HepG2 (cell line): ENCODE data around the gene RECQL5. TPM values are rescaled to one million over a fixed set of nuclear protein-coding genes. Genes with fewer than 3 reads are reported as not detected.

Experiments
- ATAC-seq: fragments of 200-7000 bp; cut with Tn5 transposase; 3 replicates; pipeline ENCODE4 v1.9.1; 2020; ENCODE audit warnings: mild to moderate bottlenecking, moderate library complexity
- BruUV-seq: library from RNA; stranded (reverse); fragments of 400-500 nt; replicated peaks from 2 replicates; lab custom pipeline; 2021; lab: Mats Ljungman, UMichigan
- CTCF ChIA-PET: fragments of 300-600 bp; formaldehyde crosslinking; extraction: SDS; loops from one replicate; lab custom pipeline; 2021; ENCODE audit warnings: low total read pairs, inconsistent platforms, low intra/inter-chr PET ratio; lab: Yijun Ruan, JAX
- POLR2A ChIA-PET: fragments of 350-600 bp; sonication (Branson Sonifier 250); formaldehyde crosslinking; loops from one replicate; lab custom pipeline; 2020; ENCODE audit warnings: antibody characterized with exemption, inconsistent platforms; lab: Yijun Ruan, JAX
- DNase-seq: peaks from one replicate; pipeline ENCODE4 v3.0.0-alpha.2; 2015; ENCODE audit warnings: low spot score
- FAIRE-seq: peaks from 3 replicates; lab custom pipeline; 2011; peaks lifted over from hg19 to GRCh38; lab: Jason Lieb, UNC
- H2AFZ ChIP-seq: one replicate; pipeline ENCODE4 v1.6.1; 2011; ENCODE audit warnings: low read length, inconsistent platforms
- H3K27ac ChIP-seq: fragments of 300-600 bp; 3 replicates; pipeline ENCODE4 v1.8.0; 2011; ENCODE audit warnings: mixed run types, mild to moderate bottlenecking, mixed read lengths, low read length, inconsistent platforms; ENCODE audit not compliant: insufficient read depth; ENCODE audit errors: extremely low read length
- H3K27me3 ChIP-seq, 2 experiments: fragments of 200-600 bp in 1 of 2; 2 replicates in 1 of 2; 3 replicates in 1 of 2; pipeline versions ENCODE4 v1.6.0 to v1.8.0; 2011; ENCODE audit warnings: low read length in 2 of 2, mild to moderate bottlenecking in 2 of 2, moderate library complexity in 2 of 2, inconsistent platforms in 1 of 2; ENCODE audit not compliant: insufficient read depth in 2 of 2, control insufficient read depth in 1 of 2
- H3K36me3 ChIP-seq, 2 experiments: fragments of 200-600 bp in 1 of 2; replicated peaks in 1 of 2; 2 replicates in 1 of 2; 3 replicates in 1 of 2; pipeline versions ENCODE4 v1.5.1 to v1.8.0; 2011; ENCODE audit warnings: low read length in 2 of 2, inconsistent platforms in 1 of 2; ENCODE audit not compliant: insufficient read depth in 2 of 2, control insufficient read depth in 1 of 2
- H3K4me1 ChIP-seq: 2 replicates; pipeline ENCODE4 v1.5.1; 2012; ENCODE audit warnings: low read length, inconsistent platforms; ENCODE audit not compliant: insufficient read depth
- H3K4me2 ChIP-seq: 2 replicates; pipeline ENCODE4 v1.6.0; 2011; ENCODE audit warnings: low read depth, low read length, inconsistent platforms
- H3K4me3 ChIP-seq, 3 experiments: fragments of 200-600 bp in 1 of 3; sonication (generic), shearing (Covaris generic) in 1 of 3; replicated peaks in 1 of 3; 2 replicates each; pipeline ENCODE4 v1.5.1; 2011 to 2016; ENCODE audit warnings: low read length in 3 of 3, inconsistent platforms in 2 of 3, low read depth in 2 of 3, mild to moderate bottlenecking in 2 of 3, control low read depth in 1 of 3, mixed read lengths in 1 of 3; ENCODE audit not compliant: insufficient read depth in 1 of 3
- H3K79me2 ChIP-seq: one replicate; pipeline ENCODE4 v1.6.1; 2011; ENCODE audit warnings: low read length, inconsistent platforms; ENCODE audit not compliant: insufficient read depth
- H3K9ac ChIP-seq: 2 replicates; pipeline ENCODE4 v1.6.0; 2011; ENCODE audit warnings: mild to moderate bottlenecking, low read depth, low read length, inconsistent platforms; ENCODE audit not compliant: insufficient read depth
- H3K9me3 ChIP-seq: 2 replicates; pipeline ENCODE4 v1.5.1; 2012; ENCODE audit warnings: mild to moderate bottlenecking, low read length
- H4K20me1 ChIP-seq: 2 replicates; pipeline ENCODE4 v1.6.0; 2011; ENCODE audit warnings: inconsistent platforms, mild to moderate bottlenecking, low read length, moderate library complexity; ENCODE audit not compliant: insufficient read depth
- ARNT ChIP-seq: fragments of 450-650 bp; IDR thresholded peaks from 2 replicates; pipeline ENCODE4 v1.6.1; 2017
- DNMT1 ChIP-seq: sonication (generic); formaldehyde crosslinking; IDR thresholded peaks from 2 replicates; pipeline ENCODE4 v1.5.1; 2020; ENCODE audit warnings: mild to moderate bottlenecking, missing genetic modification reagents
- EZH2 ChIP-seq: conservative IDR thresholded peaks from 2 replicates; pipeline ENCODE4 v1.6.1; 2012; ENCODE audit warnings: mild to moderate bottlenecking, low read depth, low read length, moderate library complexity
- PHF20 ChIP-seq: sonication (generic); formaldehyde crosslinking; IDR thresholded peaks from 2 replicates; pipeline ENCODE4 v1.5.0; 2020; ENCODE audit warnings: mild to moderate bottlenecking, missing genetic modification reagents
- SP140L ChIP-seq: sonication (generic); formaldehyde crosslinking; IDR thresholded peaks from 2 replicates; pipeline ENCODE4 v1.4.0; 2020; ENCODE audit warnings: missing genetic modification reagents, borderline replicate concordance
- TAF1 ChIP-seq: sonication (generic); formaldehyde crosslinking; IDR thresholded peaks from 2 replicates; pipeline ENCODE4 v1.4.0; 2020; ENCODE audit warnings: missing genetic modification reagents
- WIZ ChIP-seq: sonication (generic); formaldehyde crosslinking; IDR thresholded peaks from 2 replicates; pipeline ENCODE4 v1.5.1; 2020; ENCODE audit warnings: mild to moderate bottlenecking, missing genetic modification reagents
- ZNF224 ChIP-seq: sonication (generic); formaldehyde crosslinking; IDR thresholded peaks from 2 replicates; pipeline ENCODE4 v1.5.0; 2020; ENCODE audit warnings: mild to moderate bottlenecking, missing genetic modification reagents
- ZNF251 ChIP-seq: sonication (generic); formaldehyde crosslinking; IDR thresholded peaks from 2 replicates; pipeline ENCODE4 v1.9.0; 2021; ENCODE audit warnings: mild to moderate bottlenecking, missing genetic modification reagents
- ZNF317 ChIP-seq: sonication (generic); formaldehyde crosslinking; IDR thresholded peaks from 2 replicates; pipeline ENCODE4 v1.5.0; 2020; ENCODE audit warnings: mild to moderate bottlenecking, missing genetic modification reagents
- ZNF644 ChIP-seq: IDR thresholded peaks from 2 replicates; pipeline ENCODE4 v1.6.1; 2016; ENCODE audit warnings: low read depth
- WGBS: methylation state at CpG from one replicate; pipeline ENCODE4 v1.1.6; 2017; ENCODE audit warnings: low lambda C conversion rate; 5-methylcytosine and 5-hydroxymethylcytosine counted together
- in situ Hi-C: cut with HindIII; loops from 2 replicates; pipeline ENCODE4 v1.10.0; 2017; ENCODE audit warnings: low pct_unique_long_range_greater_than_20kb; ENCODE audit not compliant: extremely low pct_ligation_motif_present
- intact Hi-C: fragments of 100-400 bp; cut with micrococcal nuclease; formaldehyde crosslinking; loops from one replicate; pipeline ENCODE4 v1.10.0; 2022; ENCODE audit not compliant: unreplicated experiment
- polyA plus RNA-seq, 8 experiments: library from polyadenylated mRNA; depleted of rRNA in 3 of 8; stranded (reverse) in 7 of 8; unstranded in 1 of 8; fragments of >200 nt; fragmentation: Illumina TruSeq in 4 of 8; extraction: Trizol in 4 of 8; gene quantifications; 2 replicates each; pipeline versions ENCODE4 v1.2.1 to v1.2.3, GENCODE V29; 2011 to 2016; ENCODE audit warnings: low read depth in 4 of 8, missing spikeins in 1 of 8, mixed read lengths in 1 of 8; ENCODE audit not compliant: insufficient read depth in 1 of 8
- total RNA-seq, 5 experiments: library from RNA; depleted of rRNA; stranded (reverse); fragments of >200 nt; fragmentation: Illumina TruSeq; extraction: Trizol; gene quantifications; 2 replicates each; pipeline ENCODE4 v1.2.3, GENCODE V29; 2016; ENCODE audit warnings: low read depth in 1 of 5
- TF ChIP-seq, protein P1 (sequence below): IDR thresholded peaks from 2 replicates; pipeline ENCODE4 v1.6.1; 2016; ENCODE audit warnings: missing compliant biosample characterization, missing genetic modification reagents, borderline replicate concordance
- TF ChIP-seq, protein P2 (sequence below): sonication (generic); formaldehyde crosslinking; IDR thresholded peaks from 2 replicates; pipeline ENCODE4 v1.4.0; 2020; ENCODE audit warnings: mild to moderate bottlenecking, low read depth, missing genetic modification reagents
- TF ChIP-seq, protein P3 (sequence below): sonication (generic); formaldehyde crosslinking; IDR thresholded peaks from 2 replicates; pipeline ENCODE4 v1.4.0; 2020; ENCODE audit warnings: low read depth, mild to moderate bottlenecking, missing genetic modification reagents

The RECQL5 gene
- total and polyA plus RNA-seq, 2 of the 13 experiments (the other 11 are each of a cell fraction or from before 2014, with no cell fraction given): 27.7 to 32.0 TPM

DNA sequence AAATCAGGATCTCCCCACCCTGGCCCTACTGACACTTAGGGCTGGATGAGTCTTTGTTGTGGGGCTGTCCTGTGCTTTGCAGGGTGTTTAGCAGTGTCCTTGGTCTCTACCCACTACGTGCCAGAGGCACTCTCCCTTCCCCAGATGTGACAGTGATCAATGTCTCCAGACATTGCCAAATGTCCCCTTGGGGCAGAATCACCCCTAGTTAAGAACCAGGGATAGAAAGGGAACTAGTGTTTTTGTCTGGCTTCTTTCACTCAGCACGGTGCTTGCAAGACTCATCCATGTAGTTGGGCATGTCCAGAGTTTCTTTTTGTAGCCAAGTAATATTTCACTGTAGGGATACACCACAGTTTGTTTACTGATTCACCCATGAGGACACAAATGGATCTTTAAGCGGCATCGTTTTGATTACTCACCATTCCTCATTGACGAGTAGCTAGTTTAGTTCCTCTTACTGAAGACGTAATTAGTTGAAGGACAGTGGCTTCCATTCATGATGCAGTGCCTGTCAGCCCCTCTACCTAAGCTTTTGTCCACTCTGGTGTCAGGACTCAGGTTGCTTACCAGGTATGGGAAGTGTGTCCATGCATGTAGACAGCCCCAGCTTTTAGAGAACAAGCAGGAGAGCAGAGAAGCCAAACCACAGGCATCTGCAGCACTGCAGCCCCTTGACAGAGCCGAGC, 28.3 kb upstream of the RECQL5 start:
- no peak overlapping the region for H3K4me3 ChIP-seq
- no peaks in the 10 kb centered on the region for H3K79me2 ChIP-seq
- peaks cover 39% of the 10 kb centered on the region for H3K4me1 ChIP-seq
- H3K27me3 ChIP-seq: no peaks in the 10 kb centered on the region
- FAIRE-seq (no peak), ATAC-seq (no peak), DNase-seq (no peak)
- in situ Hi-C loops: no loop called here
- intact Hi-C loops: no loop called here
- H3K36me3 ChIP-seq: peaks cover 34 to 76% of the 10 kb centered on the region in 2 experiments
- TF ChIP-seq EZH2 (no peak), DNMT1 (CRISPR knock-in tag) (no peak), ZNF251 (no peak), ZNF644 (CRISPR knock-in tag) (no peak), PHF20 (CRISPR knock-in tag) (no peak), ZNF317 (CRISPR knock-in tag) (no peak), ZNF224 (no peak), TAF1 (CRISPR knock-in tag) (no peak), WIZ (CRISPR knock-in tag) (no peak), SP140L (CRISPR knock-in tag) (no peak), ARNT (no peak)
- TF ChIP-seq, protein P1, sequence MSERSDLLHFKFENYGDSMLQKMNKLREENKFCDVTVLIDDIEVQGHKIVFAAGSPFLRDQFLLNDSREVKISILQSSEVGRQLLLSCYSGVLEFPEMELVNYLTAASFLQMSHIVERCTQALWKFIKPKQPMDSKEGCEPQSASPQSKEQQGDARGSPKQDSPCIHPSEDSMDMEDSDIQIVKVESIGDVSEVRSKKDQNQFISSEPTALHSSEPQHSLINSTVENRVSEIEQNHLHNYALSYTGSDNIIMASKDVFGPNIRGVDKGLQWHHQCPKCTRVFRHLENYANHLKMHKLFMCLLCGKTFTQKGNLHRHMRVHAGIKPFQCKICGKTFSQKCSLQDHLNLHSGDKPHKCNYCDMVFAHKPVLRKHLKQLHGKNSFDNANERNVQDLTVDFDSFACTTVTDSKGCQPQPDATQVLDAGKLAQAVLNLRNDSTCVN (CRISPR knock-in tag): no peak
- TF ChIP-seq, protein P2, sequence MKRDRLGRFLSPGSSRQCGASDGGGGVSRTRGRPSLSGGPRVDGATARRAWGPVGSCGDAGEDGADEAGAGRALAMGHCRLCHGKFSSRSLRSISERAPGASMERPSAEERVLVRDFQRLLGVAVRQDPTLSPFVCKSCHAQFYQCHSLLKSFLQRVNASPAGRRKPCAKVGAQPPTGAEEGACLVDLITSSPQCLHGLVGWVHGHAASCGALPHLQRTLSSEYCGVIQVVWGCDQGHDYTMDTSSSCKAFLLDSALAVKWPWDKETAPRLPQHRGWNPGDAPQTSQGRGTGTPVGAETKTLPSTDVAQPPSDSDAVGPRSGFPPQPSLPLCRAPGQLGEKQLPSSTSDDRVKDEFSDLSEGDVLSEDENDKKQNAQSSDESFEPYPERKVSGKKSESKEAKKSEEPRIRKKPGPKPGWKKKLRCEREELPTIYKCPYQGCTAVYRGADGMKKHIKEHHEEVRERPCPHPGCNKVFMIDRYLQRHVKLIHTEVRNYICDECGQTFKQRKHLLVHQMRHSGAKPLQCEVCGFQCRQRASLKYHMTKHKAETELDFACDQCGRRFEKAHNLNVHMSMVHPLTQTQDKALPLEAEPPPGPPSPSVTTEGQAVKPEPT (CRISPR knock-in tag): no peak
- TF ChIP-seq, protein P3, sequence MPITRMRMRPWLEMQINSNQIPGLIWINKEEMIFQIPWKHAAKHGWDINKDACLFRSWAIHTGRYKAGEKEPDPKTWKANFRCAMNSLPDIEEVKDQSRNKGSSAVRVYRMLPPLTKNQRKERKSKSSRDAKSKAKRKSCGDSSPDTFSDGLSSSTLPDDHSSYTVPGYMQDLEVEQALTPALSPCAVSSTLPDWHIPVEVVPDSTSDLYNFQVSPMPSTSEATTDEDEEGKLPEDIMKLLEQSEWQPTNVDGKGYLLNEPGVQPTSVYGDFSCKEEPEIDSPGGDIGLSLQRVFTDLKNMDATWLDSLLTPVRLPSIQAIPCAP (CRISPR knock-in tag): no peak
- H4K20me1 ChIP-seq: no peaks in the 10 kb centered on the region; the same call in 1 of the 2 replicates
- BruUV-seq: no TSS peak
- H3K9me3 ChIP-seq: no peaks in the 10 kb centered on the region
- H3K27ac ChIP-seq: no peak overlapping the region
- ChIA-PET CTCF (no interaction called here), POLR2A (interaction anchor here (0.7 to 2.5 kb wide), 2 partner anchors 43 to 85 kb away, joined by 3 to 7 read pairs; a partner anchor contains a TSS)
- WGBS: 95% methylated on average over 7 of the region's 7 CpGs
- H3K4me2 ChIP-seq: no peak overlapping the region
- H2AFZ ChIP-seq: no peak overlapping the region
- no peak overlapping the region for H3K9ac ChIP-seq
